Peyer's patch (tissue), 4 donors: ENCODE results near the gene CACNA1B. TPM values are rescaled to one million over a fixed set of nuclear protein-coding genes. Genes with fewer than 3 reads are reported as not detected.
"Not testable (repeated sequence)": the region's sequence is repeated elsewhere in the genome, so short reads cannot be mapped to it uniquely, and the experiment has no call there.

ENCODE experiments used
- DNase-seq, 3 donors: peaks; one replicate each; pipeline ENCODE4 v3.0.0-alpha.2; 2017 to 2019
- H3K27ac ChIP-seq, 4 donors: fragments of 200-600 bp; sonication (generic); one replicate each; pipeline ENCODE4 v1.5.1; 2016 to 2019
- H3K27me3 ChIP-seq, 2 donors: fragments of 200-600 bp; sonication (generic); one replicate each; pipeline ENCODE4 v1.5.1; 2019
- H3K36me3 ChIP-seq, 3 donors: fragments of 200-600 bp; sonication (generic); one replicate each; pipeline ENCODE4 v1.5.1; 2016 to 2019
- H3K4me1 ChIP-seq, 4 donors: fragments of 200-600 bp; sonication (generic); one replicate each; pipeline ENCODE4 v1.5.1; 2016 to 2019
- H3K4me3 ChIP-seq, 4 donors: fragments of 200-600 bp; sonication (generic); 1 replicate in 3 of 4; 2 replicates in 1 of 4; pipeline ENCODE4 v1.5.1; 2016 to 2019; ENCODE audit warnings: mild to moderate bottlenecking in 1 of 4
- H3K9me3 ChIP-seq, 4 donors: fragments of 200-600 bp; sonication (generic); one replicate each; pipeline ENCODE4 v1.5.1; 2016 to 2019; ENCODE audit warnings: mild to moderate bottlenecking in 1 of 4
- CTCF ChIP-seq, 6 experiments: fragments of 450-650 bp in 4 of 6; fragments of 200-600 bp in 2 of 6; sonication (generic) in 1 of 6; IDR thresholded peaks; one replicate each; pipeline ENCODE4 v1.5.1; 2017 to 2019; ENCODE audit warnings: antibody characterized with exemption in 6 of 6, mild to moderate bottlenecking in 3 of 6, moderate library complexity in 1 of 6
- POLR2A ChIP-seq, 2 donors: fragments of 450-650 bp; IDR thresholded peaks; one replicate each; pipeline ENCODE4 v1.5.1; 2017; ENCODE audit warnings: antibody characterized with exemption in 2 of 2, mild to moderate bottlenecking in 2 of 2, moderate library complexity in 2 of 2
- total RNA-seq, 4 donors: library from RNA; depleted of rRNA; stranded (reverse); fragments of >200 nt; gene quantifications; one replicate each; pipeline ENCODE4 v1.1.0, GENCODE V29; 2016

The CACNA1B gene
- total RNA-seq, 4 donors from 2014 or later = 0.13 to 0.83 (median 0.38) TPM; not detected in 1

GRCh38 chr9:138122201-138122600 is 244.6 kb downstream of the CACNA1B start:
- no peaks in the 10 kb centered on the region for H3K9me3 ChIP-seq
- H3K27ac ChIP-seq = no peak overlapping the region
- H3K27me3 ChIP-seq = no peaks in the 10 kb centered on the region
- H3K4me1 ChIP-seq = no peaks in the 10 kb centered on the region
- H3K4me3 ChIP-seq = no peak overlapping the region
- no peak for TF ChIP-seq CTCF (IDR thresholded peaks at IDR 0.05)
- no peak for TF ChIP-seq POLR2A (IDR thresholded peaks at IDR 0.05)
- no peaks in the 10 kb centered on the region for H3K36me3 ChIP-seq
- DNase-seq = peak in 1 of 3 donors; percentile 20

GRCh38 chr9:138122676-138123075 is 245.1 kb downstream of the CACNA1B start:
- no peaks in the 10 kb centered on the region for H3K27me3 ChIP-seq
- no peak for DNase-seq
- H3K4me3 ChIP-seq = no peak overlapping the region
- no peaks in the 10 kb centered on the region for H3K4me1 ChIP-seq
- no peak for TF ChIP-seq POLR2A (IDR thresholded peaks at IDR 0.05)
- no peak for TF ChIP-seq CTCF (IDR thresholded peaks at IDR 0.05)
- H3K27ac ChIP-seq = no peak overlapping the region
- no peaks in the 10 kb centered on the region for H3K9me3 ChIP-seq
- H3K36me3 ChIP-seq = no peaks in the 10 kb centered on the region

- peak in 1 of 3 donors; percentile 24 for DNase-seq
- H3K4me3 ChIP-seq = no peak overlapping the region
- no peaks in the 10 kb centered on the region for H3K4me1 ChIP-seq
- H3K36me3 ChIP-seq = no peaks in the 10 kb centered on the region
- TF ChIP-seq CTCF (IDR thresholded peaks at IDR 0.05) = no peak
- no peak for TF ChIP-seq POLR2A (IDR thresholded peaks at IDR 0.05)
- H3K27me3 ChIP-seq = no peaks in the 10 kb centered on the region
- no peaks in the 10 kb centered on the region for H3K9me3 ChIP-seq
- no peak overlapping the region for H3K27ac ChIP-seq
These were observed 245.5 kb downstream of the CACNA1B start for GRCh38 chr9:138123086-138123485.

GRCh38 chr9:138126090-138126857 is 248.7 kb downstream of the CACNA1B start:
- not testable (repeated sequence) for H3K27ac ChIP-seq, H3K36me3 ChIP-seq, H3K4me1 ChIP-seq, H3K4me3 ChIP-seq, DNase-seq, H3K27me3 ChIP-seq, H3K9me3 ChIP-seq

GRCh38 chr9:138126858-138127584 is 249.4 kb downstream of the CACNA1B start:
- not testable (repeated sequence) for H3K27ac ChIP-seq, H3K4me1 ChIP-seq, H3K27me3 ChIP-seq, H3K9me3 ChIP-seq, H3K4me3 ChIP-seq, H3K36me3 ChIP-seq, DNase-seq

GRCh38 chr9:138128027-138128426 is 250.4 kb downstream of the CACNA1B start:
- H3K27ac ChIP-seq, H3K36me3 ChIP-seq, H3K9me3 ChIP-seq, H3K27me3 ChIP-seq, H3K4me1 ChIP-seq, DNase-seq, H3K4me3 ChIP-seq: not testable (repeated sequence)

- not testable (repeated sequence) for H3K9me3 ChIP-seq, H3K36me3 ChIP-seq, DNase-seq, H3K27ac ChIP-seq, H3K27me3 ChIP-seq, H3K4me3 ChIP-seq, H3K4me1 ChIP-seq
These were observed 251.7 kb downstream of the CACNA1B start for GRCh38 chr9:138129318-138129717.

GRCh38 chr9:138132946-138133705 is 255.5 kb downstream of the CACNA1B start:
- DNase-seq, H3K9me3 ChIP-seq, H3K4me3 ChIP-seq, H3K27me3 ChIP-seq, H3K27ac ChIP-seq, H3K36me3 ChIP-seq, H3K4me1 ChIP-seq: not testable (repeated sequence)

- H3K9me3 ChIP-seq, H3K27me3 ChIP-seq, DNase-seq, H3K4me1 ChIP-seq, H3K27ac ChIP-seq, H3K4me3 ChIP-seq, H3K36me3 ChIP-seq: not testable (repeated sequence)
These were observed 257.0 kb downstream of the CACNA1B start for GRCh38 chr9:138134581-138134980.

- H3K36me3 ChIP-seq, H3K9me3 ChIP-seq, H3K4me3 ChIP-seq, H3K27me3 ChIP-seq, DNase-seq, H3K4me1 ChIP-seq, H3K27ac ChIP-seq: not testable (repeated sequence)
These were observed 261.5 kb downstream of the CACNA1B start for GRCh38 chr9:138139096-138139495.

- not testable (repeated sequence) for H3K36me3 ChIP-seq, H3K27ac ChIP-seq, H3K4me3 ChIP-seq, H3K4me1 ChIP-seq, H3K27me3 ChIP-seq, DNase-seq, H3K9me3 ChIP-seq
These were observed 263.4 kb downstream of the CACNA1B start for GRCh38 chr9:138140980-138141379.
